H1 (cell line): ENCODE results near the gene TPM1. TPM values are rescaled to one million over a fixed set of nuclear protein-coding genes. Genes with fewer than 3 reads are reported as not detected.

Source experiments
- CTCF ChIA-PET: fragments of 300-600 bp; sonication (Branson Sonifier 250); formaldehyde crosslinking; loops from one replicate; lab custom pipeline; 2021; ENCODE audit not compliant: partially characterized antibody; lab: Charles Lee
- POLR2A ChIA-PET: fragments of 300-600 bp; sonication (Branson Sonifier 250); formaldehyde crosslinking; loops from one replicate; lab custom pipeline; 2021; ENCODE audit warnings: inconsistent platforms; ENCODE audit not compliant: partially characterized antibody; lab: Charles Lee
- DNase-seq, 2 experiments: peaks; one replicate each; pipeline versions ENCODE4 v3.0.0 to v3.0.0-alpha.2; 2010 to 2022; ENCODE audit warnings: low spot score in 2 of 2, low read depth in 1 of 2, mixed read lengths in 1 of 2
- FAIRE-seq: peaks from 2 replicates; lab custom pipeline; 2011; peaks lifted over from hg19 to GRCh38; lab: Jason Lieb, UNC
- H2AFZ ChIP-seq: 2 replicates; pipeline ENCODE4 v1.8.1; 2012; ENCODE audit warnings: low read length, inconsistent platforms
- H2AK5ac ChIP-seq: 2 replicates; pipeline ENCODE4 v1.6.1; 2013; ENCODE audit warnings: low read depth, low read length
- H2BK120ac ChIP-seq: replicated peaks from 2 replicates; pipeline ENCODE3; 2013; ENCODE audit warnings: low read depth, low read length, inconsistent platforms
- H2BK12ac ChIP-seq: 2 replicates; pipeline ENCODE4 v1.6.1; 2013; ENCODE audit warnings: low read depth, low read length
- H2BK15ac ChIP-seq: 2 replicates; pipeline ENCODE4 v1.6.1; 2013; ENCODE audit warnings: low read length
- H2BK20ac ChIP-seq: 2 replicates; pipeline ENCODE4 v1.6.1; 2013; ENCODE audit warnings: low read length
- H2BK5ac ChIP-seq: 2 replicates; pipeline ENCODE4 v1.6.1; 2013; ENCODE audit warnings: low read depth, low read length
- H3K14ac ChIP-seq: 2 replicates; pipeline ENCODE4 v1.6.1; 2013; ENCODE audit warnings: inconsistent platforms; ENCODE audit not compliant: insufficient read length
- H3K18ac ChIP-seq: 2 replicates; pipeline ENCODE4 v1.6.1; 2013; ENCODE audit warnings: low read length; ENCODE audit errors: extremely low read depth
- H3K23ac ChIP-seq: 2 replicates; pipeline ENCODE4 v1.6.1; 2013; ENCODE audit warnings: inconsistent platforms; ENCODE audit not compliant: insufficient read length
- H3K23me2 ChIP-seq: 2 replicates; pipeline ENCODE4 v1.6.1; 2013; ENCODE audit warnings: low read depth, low read length
- H3K27ac ChIP-seq: 2 replicates; pipeline ENCODE4 v1.6.1; 2011; ENCODE audit warnings: low read depth, low read length, inconsistent platforms
- H3K27me3 ChIP-seq, 4 experiments: replicated peaks in 1 of 4; 1 replicate in 1 of 4; 2 replicates in 3 of 4; pipeline versions ENCODE4 v1.6.1 to v1.8.1; 2011 to 2013; ENCODE audit warnings: low read length in 3 of 4, mild to moderate bottlenecking in 3 of 4, inconsistent platforms in 2 of 4, mixed read lengths in 2 of 4, moderate library complexity in 1 of 4; ENCODE audit not compliant: control insufficient read depth in 3 of 4, insufficient read depth in 3 of 4; ENCODE audit errors: extremely low read depth in 1 of 4
- H3K36me3 ChIP-seq, 4 experiments: 2 replicates each; pipeline versions ENCODE4 v1.6.1 to v1.8.1; 2011 to 2013; ENCODE audit warnings: mild to moderate bottlenecking in 4 of 4, low read length in 3 of 4, moderate library complexity in 2 of 4, control low read depth in 1 of 4, inconsistent platforms in 1 of 4; ENCODE audit not compliant: insufficient read depth in 4 of 4, control insufficient read depth in 2 of 4
- H3K4ac ChIP-seq: replicated peaks from 2 replicates; pipeline ENCODE3; 2013; ENCODE audit warnings: low read length, low read depth, mixed read lengths, inconsistent platforms; ENCODE audit not compliant: insufficient read length
- H3K4me1 ChIP-seq, 4 experiments: replicated peaks in 1 of 4; 1 replicate in 1 of 4; 2 replicates in 3 of 4; pipeline versions ENCODE4 v1.6.1 to v1.8.1; 2011 to 2013; ENCODE audit warnings: low read length in 3 of 4, inconsistent platforms in 2 of 4, mixed read lengths in 1 of 4; ENCODE audit not compliant: insufficient read depth in 4 of 4, control insufficient read depth in 3 of 4
- H3K4me2 ChIP-seq, 2 experiments: 2 replicates each; pipeline versions ENCODE4 v1.6.1 to v1.8.1; 2011 to 2013; ENCODE audit warnings: low read depth in 2 of 2, low read length in 2 of 2, control low read depth in 1 of 2, inconsistent platforms in 1 of 2, mild to moderate bottlenecking in 1 of 2; ENCODE audit not compliant: insufficient read depth in 1 of 2
- H3K4me3 ChIP-seq, 4 experiments: fragments of 200-600, 300-600 bp in 1 of 4; sonication (generic), shearing (Covaris generic), sonication (Bioruptor Twin) in 1 of 4; 2 replicates each; pipeline versions ENCODE4 v1.5.1 to v1.8.1; 2011 to 2016; ENCODE audit warnings: low read length in 4 of 4, low read depth in 3 of 4, control low read depth in 2 of 4, inconsistent platforms in 2 of 4, mild to moderate bottlenecking in 2 of 4, mixed read lengths in 1 of 4, moderate library complexity in 1 of 4; ENCODE audit not compliant: insufficient read depth in 2 of 4; ENCODE audit errors: extremely low read depth in 1 of 4
- H3K56ac ChIP-seq: replicated peaks from 2 replicates; pipeline ENCODE3; 2013; ENCODE audit warnings: low read depth, mild to moderate bottlenecking, mixed read lengths, low read length, inconsistent platforms; ENCODE audit not compliant: insufficient read length
- H3K79me1 ChIP-seq: 2 replicates; pipeline ENCODE4 v1.6.1; 2013; ENCODE audit warnings: low read depth, low read length, control low read depth
- H3K79me2 ChIP-seq, 2 experiments: 2 replicates each; pipeline versions ENCODE4 v1.6.1 to v1.8.1; 2012 to 2013; ENCODE audit warnings: low read length in 2 of 2, mild to moderate bottlenecking in 2 of 2, inconsistent platforms in 1 of 2; ENCODE audit not compliant: insufficient read depth in 2 of 2, control insufficient read depth in 1 of 2
- H3K9ac ChIP-seq, 4 experiments: replicated peaks in 1 of 4; 1 replicate in 1 of 4; 2 replicates in 3 of 4; pipeline versions ENCODE4 v1.6.1 to v1.8.1; 2011 to 2013; ENCODE audit warnings: low read depth in 3 of 4, low read length in 3 of 4, control low read depth in 2 of 4, mild to moderate bottlenecking in 2 of 4, moderate library complexity in 2 of 4, inconsistent platforms in 1 of 4; ENCODE audit errors: extremely low read depth in 1 of 4
- H3K9me3 ChIP-seq, 2 experiments: 2 replicates each; pipeline versions ENCODE4 v1.6.1 to v1.8.1; 2012 to 2013; ENCODE audit warnings: mild to moderate bottlenecking in 2 of 2, moderate library complexity in 2 of 2, control low read depth in 1 of 2, inconsistent platforms in 1 of 2, low read depth in 1 of 2, low read length in 1 of 2, mixed read lengths in 1 of 2; ENCODE audit not compliant: insufficient read depth in 2 of 2
- H4K20me1 ChIP-seq, 2 experiments: replicated peaks in 1 of 2; 2 replicates each; pipeline versions ENCODE3 to v1.8.1; 2011 to 2013; ENCODE audit warnings: inconsistent platforms in 2 of 2, low read length in 2 of 2, mild to moderate bottlenecking in 1 of 2; ENCODE audit not compliant: insufficient read depth in 2 of 2, control insufficient read depth in 1 of 2
- H4K5ac ChIP-seq: 2 replicates; pipeline ENCODE4 v1.6.1; 2013; ENCODE audit warnings: low read length, low read depth, mixed read lengths, inconsistent platforms; ENCODE audit not compliant: insufficient read length
- H4K8ac ChIP-seq: 2 replicates; pipeline ENCODE4 v1.8.0; 2013; ENCODE audit warnings: mild to moderate bottlenecking, moderate library complexity, low read length, inconsistent platforms; ENCODE audit not compliant: insufficient read depth; ENCODE audit errors: extremely low read depth
- H4K91ac ChIP-seq: replicated peaks from 2 replicates; pipeline ENCODE3; 2013; ENCODE audit warnings: low read length, mixed read lengths, inconsistent platforms; ENCODE audit not compliant: insufficient read length
- CBX8 ChIP-seq: fragments of 300-800, 300-1000 bp; sonication (generic); IDR thresholded peaks from 2 replicates; pipeline ENCODE4 v1.7.1; 2016; ENCODE audit warnings: low read depth, low read length, borderline replicate concordance
- CEBPB ChIP-seq: IDR thresholded peaks from 2 replicates; pipeline ENCODE4 v1.6.1; 2012; ENCODE audit warnings: low read depth, low read length
- JUND ChIP-seq: IDR thresholded peaks from 2 replicates; pipeline ENCODE4 v1.6.1; 2011; ENCODE audit warnings: mild to moderate bottlenecking, improper control_type of control experiment, low read length
- POU5F1 ChIP-seq: IDR thresholded peaks from 2 replicates; pipeline ENCODE4 v1.6.1; 2011; ENCODE audit warnings: low read depth, mild to moderate bottlenecking, low read length, moderate library complexity
- polyA plus RNA-seq, 7 experiments: library from polyadenylated mRNA; depleted of rRNA in 3 of 7; stranded (reverse) in 5 of 7; unstranded in 2 of 7; fragments of >200 nt in 5 of 7; fragments of 200-250 nt in 2 of 7; gene quantifications; 1 replicate in 5 of 7; 2 replicates in 1 of 7; 4 replicates in 1 of 7; pipeline versions ENCODE4 v1.2.1 to v1.2.3, GENCODE V29; 2011 to 2013; ENCODE audit warnings: missing spikeins in 2 of 7, mixed read lengths in 2 of 7
- total RNA-seq: library from RNA; stranded (reverse); fragmentation: NEBNext Ultra II Directional; extraction: Animal tissue kit (Norgen Biotek cat#: 25700); gene quantifications from 2 replicates; pipeline ENCODE4 v1.2.1, GENCODE V29; 2021

TPM1 gene
- total and polyA plus RNA-seq, 2 of the 8 experiments (the other 6 are each of a cell fraction or from before 2014, with no cell fraction given): 258 to 579 TPM

DNA sequence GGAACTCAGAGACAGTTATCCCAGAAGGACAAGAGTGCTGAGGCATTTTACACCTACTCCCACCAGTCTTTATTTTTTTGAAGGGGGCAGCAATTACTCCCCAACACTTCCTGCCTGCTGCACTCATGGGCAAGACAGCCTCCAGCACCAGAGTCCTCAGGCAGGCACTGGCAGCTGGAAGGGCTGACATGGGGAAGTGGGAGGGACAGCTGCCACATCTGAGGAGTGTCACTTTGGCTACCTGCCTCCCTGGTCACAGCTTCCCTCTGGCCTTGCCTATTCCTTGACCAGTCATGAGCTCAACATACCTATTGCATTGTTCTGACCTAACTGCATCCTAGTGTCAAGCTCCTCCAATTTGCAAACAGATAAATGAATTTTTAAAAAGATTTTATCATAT, 68.9 kb downstream of the TPM1 start:
- Histone ChIP-seq H2BK5ac (no peak overlapping the region), H3K4me3 (no peak overlapping the region), H3K27ac (no peak overlapping the region), H3K18ac (no peak overlapping the region), H2BK20ac (no peak overlapping the region), H3K23ac (no peak overlapping the region), H3K79me1 (no peaks in the 10 kb centered on the region), H3K23me2 (no peaks in the 10 kb centered on the region), H4K91ac (no peak overlapping the region), H2AFZ (no peak overlapping the region), H3K27me3 (no peaks in the 10 kb centered on the region), H2BK15ac (no peak overlapping the region), H4K5ac (no peak overlapping the region), H3K9me3 (no peaks in the 10 kb centered on the region), H3K4me2 (no peak overlapping the region), H3K56ac (no peak overlapping the region), H3K4me1 (0 out of 7 replicates have a peak, but pooled peaks cover 0 to 3% (median 0%) of the 10 kb centered on the region in 4 experiments), H3K4ac (no peak overlapping the region), H3K36me3 (no peaks in the 10 kb centered on the region), H3K14ac (no peak overlapping the region), H3K79me2 (no peaks in the 10 kb centered on the region), H4K8ac (no peak overlapping the region), H2AK5ac (no peak overlapping the region), H4K20me1 (no peaks in the 10 kb centered on the region), H2BK12ac (no peak overlapping the region; the same call in 1 of the 2 replicates), H3K9ac (no peak overlapping the region), H2BK120ac (no peak overlapping the region)
- ChIA-PET POLR2A (interaction anchor here (1.6 kb wide), 1 partner anchor 46 kb away, joined by 4 read pairs; no protein-coding TSS in a partner anchor), CTCF (interaction anchor here (0.8 to 1.1 kb wide), 2 partner anchors 24 to 35 kb away, joined by 3 read pairs; no protein-coding TSS in a partner anchor)
- FAIRE-seq (no peak), DNase-seq (peak in 1 of 2 experiments; percentile 36)
- TF ChIP-seq CBX8: no peak
- no peak for TF ChIP-seq JUND
- TF ChIP-seq CEBPB: no peak
- TF ChIP-seq POU5F1: no peak
